Peyer's patch (tissue), 4 donors: Measurements from ENCODE around the gene STAG1.

Experiments used
- POLR2A ChIP-seq, 2 donors: fragments of 450-650 bp; IDR thresholded peaks; one replicate each; pipeline ENCODE4 v1.5.1; 2017; ENCODE audit warnings: antibody characterized with exemption in 2 of 2, mild to moderate bottlenecking in 2 of 2, moderate library complexity in 2 of 2
- TF ChIP-seq, protein P1 (sequence below), 6 experiments: fragments of 450-650 bp in 4 of 6; fragments of 200-600 bp in 2 of 6; sonication (generic) in 1 of 6; IDR thresholded peaks; one replicate each; pipeline ENCODE4 v1.5.1; 2017 to 2019; ENCODE audit warnings: antibody characterized with exemption in 6 of 6, mild to moderate bottlenecking in 3 of 6, moderate library complexity in 1 of 6

DNA sequence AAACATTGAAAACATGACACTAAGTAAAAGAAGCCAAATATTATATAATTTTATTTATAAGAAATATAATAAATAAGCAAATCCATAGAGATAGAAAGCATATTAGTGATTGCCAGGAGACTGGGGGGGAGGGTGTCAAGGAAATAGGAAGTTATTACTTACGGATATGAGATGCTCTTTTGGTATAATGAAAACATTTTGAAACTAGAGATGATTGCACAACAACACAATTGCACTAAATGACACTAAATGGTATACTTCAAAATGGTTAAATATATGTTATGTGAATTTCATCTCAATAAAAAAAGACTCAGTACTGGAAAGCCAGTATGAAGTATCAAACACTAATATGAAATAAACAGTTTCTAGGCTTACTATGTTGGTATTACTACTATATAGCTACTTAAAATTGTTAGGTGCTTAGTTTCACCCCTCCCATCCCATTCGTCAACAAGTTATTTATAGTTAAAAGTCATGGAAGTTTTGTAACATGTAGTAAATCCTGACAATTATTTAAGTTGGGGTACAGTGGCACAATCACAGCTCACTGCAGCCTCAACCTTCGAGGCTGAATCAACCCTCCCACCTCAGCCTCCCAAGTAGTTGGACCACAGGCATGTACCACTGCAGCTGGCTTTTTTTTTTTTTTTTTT, 43.7 kb downstream of the STAG1 start:
- TF ChIP-seq, protein P1, sequence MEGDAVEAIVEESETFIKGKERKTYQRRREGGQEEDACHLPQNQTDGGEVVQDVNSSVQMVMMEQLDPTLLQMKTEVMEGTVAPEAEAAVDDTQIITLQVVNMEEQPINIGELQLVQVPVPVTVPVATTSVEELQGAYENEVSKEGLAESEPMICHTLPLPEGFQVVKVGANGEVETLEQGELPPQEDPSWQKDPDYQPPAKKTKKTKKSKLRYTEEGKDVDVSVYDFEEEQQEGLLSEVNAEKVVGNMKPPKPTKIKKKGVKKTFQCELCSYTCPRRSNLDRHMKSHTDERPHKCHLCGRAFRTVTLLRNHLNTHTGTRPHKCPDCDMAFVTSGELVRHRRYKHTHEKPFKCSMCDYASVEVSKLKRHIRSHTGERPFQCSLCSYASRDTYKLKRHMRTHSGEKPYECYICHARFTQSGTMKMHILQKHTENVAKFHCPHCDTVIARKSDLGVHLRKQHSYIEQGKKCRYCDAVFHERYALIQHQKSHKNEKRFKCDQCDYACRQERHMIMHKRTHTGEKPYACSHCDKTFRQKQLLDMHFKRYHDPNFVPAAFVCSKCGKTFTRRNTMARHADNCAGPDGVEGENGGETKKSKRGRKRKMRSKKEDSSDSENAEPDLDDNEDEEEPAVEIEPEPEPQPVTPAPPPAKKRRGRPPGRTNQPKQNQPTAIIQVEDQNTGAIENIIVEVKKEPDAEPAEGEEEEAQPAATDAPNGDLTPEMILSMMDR (IDR thresholded peaks at IDR 0.05), result no peak
- no peak for TF ChIP-seq POLR2A (IDR thresholded peaks at IDR 0.05)
